SKM-1 (cell line): Measurements from ENCODE around the gene ARHGEF7.

Experiments used
- DNase-seq: peaks from one replicate; lab custom pipeline; 2025; ENCODE audit not compliant: unreplicated experiment; lab: John Stamatoyannopoulos, UW

Gene ARHGEF7

GRCh38 chr13:111292710-111293485 lies 177.8 kb downstream of the ARHGEF7 start:
- DNase-seq, result no peak

- DNase-seq, result no peak
These were observed 180.8 kb downstream of the ARHGEF7 start for GRCh38 chr13:111295886-111296285.

GRCh38 chr13:111296417-111296816 lies 181.3 kb downstream of the ARHGEF7 start:
- DNase-seq, result no peak

- DNase-seq, result no peak
These were observed 183.3 kb downstream of the ARHGEF7 start for GRCh38 chr13:111298214-111298975.

GRCh38 chr13:111302045-111302726 lies 187.1 kb downstream of the ARHGEF7 start:
- DNase-seq, result no peak

GRCh38 chr13:111303559-111303958 lies 188.4 kb downstream of the ARHGEF7 start:
- DNase-seq, result no peak

- DNase-seq, result no peak
These were observed 189.0 kb downstream of the ARHGEF7 start for GRCh38 chr13:111304041-111304544.

- no peak for DNase-seq
These were observed 189.6 kb downstream of the ARHGEF7 start for GRCh38 chr13:111304603-111305289.

- no peak for DNase-seq
These were observed 198.0 kb downstream of the ARHGEF7 start for GRCh38 chr13:111312944-111313590.

GRCh38 chr13:111313911-111314425 lies 198.9 kb downstream of the ARHGEF7 start:
- no peak for DNase-seq

- no peak for DNase-seq
These were observed 199.7 kb downstream of the ARHGEF7 start for GRCh38 chr13:111314852-111315251.

GRCh38 chr13:111315347-111315995 lies 200.4 kb downstream of the ARHGEF7 start:
- DNase-seq, result no peak

GRCh38 chr13:111316161-111316730 lies 201.1 kb downstream of the ARHGEF7 start:
- no peak for DNase-seq

GRCh38 chr13:111317042-111317550 lies 202.0 kb downstream of the ARHGEF7 start:
- no peak for DNase-seq

- no peak for DNase-seq
These were observed 202.6 kb downstream of the ARHGEF7 start for GRCh38 chr13:111317571-111318345.

GRCh38 chr13:111318386-111318785 lies 203.3 kb downstream of the ARHGEF7 start:
- no peak for DNase-seq

GRCh38 chr13:111319521-111319920 lies 204.4 kb downstream of the ARHGEF7 start:
- DNase-seq, result no peak
